DOHH2 (cell line): ENCODE data around the gene ZSCAN10.
"Not testable (repeated sequence)": the region's sequence is repeated elsewhere in the genome, so short reads cannot be mapped to it uniquely, and the experiment has no call there.

ENCODE experiments used
- H3F3A ChIP-seq: fragments of 200-600 bp; sonication (generic), shearing (Covaris generic); 2 replicates; pipeline ENCODE4 v1.6.0; 2016; ENCODE audit warnings: antibody characterized with exemption, mild to moderate bottlenecking; ENCODE audit not compliant: control insufficient read depth, insufficient read depth
- H3K27ac ChIP-seq: fragments of 200-600 bp; sonication (generic); 2 replicates; pipeline ENCODE4 v1.5.1; 2014; ENCODE audit warnings: low read depth, mild to moderate bottlenecking, low read length, moderate library complexity
- H3K27me3 ChIP-seq: fragments of 200-600 bp; sonication (generic); 2 replicates; pipeline ENCODE4 v1.6.1; 2014; ENCODE audit warnings: mild to moderate bottlenecking, low read length, mixed read lengths; ENCODE audit not compliant: control insufficient read depth
- H3K36me3 ChIP-seq: fragments of 200-600 bp; sonication (generic); 2 replicates; pipeline ENCODE4 v1.6.1; 2014; ENCODE audit warnings: mild to moderate bottlenecking, low read length, moderate library complexity, mixed read lengths; ENCODE audit not compliant: control insufficient read depth
- H3K4me1 ChIP-seq: fragments of 200-600 bp; sonication (generic); 2 replicates; pipeline ENCODE4 v1.6.1; 2014; ENCODE audit warnings: mild to moderate bottlenecking, low read length, mixed read lengths; ENCODE audit not compliant: control insufficient read depth
- H3K4me2 ChIP-seq: fragments of 200-600 bp; sonication (generic); 2 replicates; pipeline ENCODE4 v1.6.0; 2014; ENCODE audit warnings: mild to moderate bottlenecking, low read length, moderate library complexity
- H3K4me3 ChIP-seq: fragments of 200-600 bp; sonication (generic); 2 replicates; pipeline ENCODE4 v1.5.1; 2014; ENCODE audit warnings: mild to moderate bottlenecking, low read length, mixed read lengths
- H3K79me2 ChIP-seq: fragments of 200-600 bp; sonication (generic); 2 replicates; pipeline ENCODE4 v1.6.1; 2014; ENCODE audit warnings: mild to moderate bottlenecking, low read length, mixed read lengths; ENCODE audit not compliant: control insufficient read depth
- H3K9me2 ChIP-seq: fragments of 200-600 bp; sonication (generic); replicated peaks from 2 replicates; pipeline ENCODE4 v1.6.1; 2014; ENCODE audit warnings: mild to moderate bottlenecking, low read length, mixed read lengths; ENCODE audit not compliant: control insufficient read depth
- H3K9me3 ChIP-seq: fragments of 200-600 bp; sonication (generic); 2 replicates; pipeline ENCODE4 v1.6.1; 2014; ENCODE audit warnings: antibody characterized with exemption, low read length, mixed read lengths; ENCODE audit not compliant: control insufficient read depth, insufficient read depth
- H4K20me1 ChIP-seq: fragments of 200-600 bp; sonication (generic); 2 replicates; pipeline ENCODE4 v1.6.0; 2014; ENCODE audit warnings: low read depth, mild to moderate bottlenecking, antibody characterized with exemption, low read length, moderate library complexity; ENCODE audit not compliant: control insufficient read depth, insufficient read depth
- CTCF ChIP-seq: fragments of 200-600 bp; sonication (generic); IDR thresholded peaks from one replicate; pipeline ENCODE4 v1.5.1; 2014; ENCODE audit warnings: antibody characterized with exemption, mild to moderate bottlenecking, low read depth, low read length; ENCODE audit not compliant: poor library complexity, severe bottlenecking
- EZH2phosphoT487 ChIP-seq: fragments of 200-600 bp; sonication (generic); IDR thresholded peaks from 2 replicates; pipeline ENCODE4 v1.6.1; 2017; ENCODE audit warnings: borderline replicate concordance, mild to moderate bottlenecking, antibody characterized with exemption, low read length, moderate library complexity, mixed read lengths

ZSCAN10 gene

DNA sequence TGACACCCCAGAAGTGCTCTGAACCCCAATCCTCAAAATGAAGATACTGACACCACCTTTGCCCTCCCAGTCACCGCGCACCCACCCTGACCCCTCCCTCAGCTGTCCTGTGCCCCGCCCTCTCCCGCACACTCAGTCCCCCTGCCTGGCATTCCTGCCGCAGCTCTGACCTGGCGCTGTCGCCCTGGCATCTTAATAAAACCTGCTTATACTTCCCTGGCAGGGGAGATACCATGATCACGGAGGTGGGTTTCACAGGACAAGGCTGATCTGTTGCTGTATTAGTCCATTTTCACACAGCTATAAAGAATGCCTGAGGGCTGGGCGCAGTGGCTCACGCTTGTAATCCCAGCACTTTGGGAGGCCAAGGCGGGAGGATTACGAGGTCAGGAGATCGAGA lies 17.1 kb downstream of the ZSCAN10 start:
- not testable (repeated sequence) for H3K9me3 ChIP-seq, H3K4me2 ChIP-seq, H3K4me1 ChIP-seq, H3K79me2 ChIP-seq, H3K27ac ChIP-seq, H3K4me3 ChIP-seq, H4K20me1 ChIP-seq, H3K36me3 ChIP-seq, H3K9me2 ChIP-seq, H3F3A ChIP-seq, H3K27me3 ChIP-seq

DNA sequence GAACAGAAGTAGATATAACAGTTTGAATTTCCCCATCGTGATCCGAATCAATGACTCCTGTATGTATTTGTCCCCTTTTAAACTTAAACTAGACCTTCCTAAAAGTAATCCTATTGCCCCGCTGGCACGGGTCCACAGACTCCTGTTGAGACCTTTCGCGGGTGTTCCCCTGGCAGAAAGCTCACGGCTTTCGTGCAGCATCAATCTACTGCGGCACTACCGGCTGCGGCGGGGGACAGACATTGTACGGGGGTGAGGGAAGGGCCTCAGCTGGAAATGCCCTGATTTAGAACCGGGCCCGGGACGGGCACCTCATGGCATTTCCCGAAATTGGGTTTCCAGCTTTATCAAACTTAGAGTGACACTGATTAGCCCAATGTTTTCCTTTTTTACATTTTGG lies 19.1 kb downstream of the ZSCAN10 start:
- Histone ChIP-seq H3K4me3 (no peak overlapping the region), H3K9me3 (no peaks in the 10 kb centered on the region), H4K20me1 (no peaks in the 10 kb centered on the region), H3K9me2 (no peaks in the 10 kb centered on the region), H3K4me1 (peaks cover 23% of the 10 kb centered on the region), H3K79me2 (no peaks in the 10 kb centered on the region), H3F3A (no peaks in the 10 kb centered on the region), H3K4me2 (no peak overlapping the region), H3K36me3 (no peaks in the 10 kb centered on the region), H3K27me3 (0 out of 2 replicates have a peak, but pooled peaks cover 3% of the 10 kb centered on the region), H3K27ac (no peak overlapping the region)
- TF ChIP-seq EZH2phosphoT487 (no peak), CTCF (no peak)

DNA sequence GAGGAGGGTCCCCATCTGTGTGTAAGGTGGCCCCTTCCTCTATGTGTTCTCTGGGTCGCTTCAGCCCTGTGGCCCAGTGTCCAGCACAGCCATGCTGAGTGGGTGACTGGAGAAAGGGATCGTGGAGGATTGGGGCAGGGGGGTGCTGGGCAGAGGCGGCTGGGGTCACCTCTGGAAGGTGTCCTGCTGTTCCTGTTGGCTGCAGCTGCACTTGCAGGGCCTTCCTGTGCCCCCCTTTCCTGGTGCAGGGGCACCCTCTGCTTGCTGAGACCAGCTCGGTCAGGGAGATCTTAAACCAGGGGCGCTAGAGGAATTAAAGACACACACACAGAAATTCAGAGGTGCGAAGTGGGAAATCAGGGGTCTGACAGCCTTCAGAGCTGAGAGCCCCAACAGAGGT lies 22.5 kb downstream of the ZSCAN10 start:
- Histone ChIP-seq H3K9me2 (no peaks in the 10 kb centered on the region), H3K4me3 (peak overlapping the region; percentile 19), H3K9me3 (no peaks in the 10 kb centered on the region), H3K4me1 (peaks cover 35% of the 10 kb centered on the region), H3K4me2 (peak overlapping the region; percentile 44), H3K36me3 (no peaks in the 10 kb centered on the region), H3K27ac (peak overlapping the region; percentile 60), H3F3A (no peaks in the 10 kb centered on the region), H3K27me3 (0 out of 2 replicates have a peak, but pooled peaks cover 3% of the 10 kb centered on the region), H4K20me1 (no peaks in the 10 kb centered on the region), H3K79me2 (no peaks in the 10 kb centered on the region)
- TF ChIP-seq CTCF (no peak), EZH2phosphoT487 (no peak)

DNA sequence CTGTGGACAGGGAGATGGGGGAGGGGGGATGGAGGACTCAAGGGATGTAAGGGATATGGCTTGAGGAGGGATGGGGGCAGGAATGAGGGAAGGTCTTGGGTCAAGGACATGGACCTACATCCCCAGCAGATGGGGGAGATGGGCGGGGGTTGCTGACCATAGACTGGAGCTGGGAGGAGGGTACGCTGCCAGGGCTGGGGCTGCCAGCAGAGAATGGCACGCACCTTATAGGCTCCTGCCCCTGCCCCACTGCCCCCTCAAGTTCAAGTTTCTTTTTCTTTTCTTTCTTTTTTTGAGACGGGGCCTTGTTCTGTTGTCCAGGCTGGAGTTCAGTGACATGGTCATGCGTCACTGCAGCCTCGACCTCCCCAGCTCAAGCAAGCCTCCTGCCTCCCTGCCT lies 23.1 kb downstream of the ZSCAN10 start:
- not testable (repeated sequence) for H3K9me3 ChIP-seq, H3K4me3 ChIP-seq, H3K27me3 ChIP-seq, H3K79me2 ChIP-seq, H3K9me2 ChIP-seq, H3K36me3 ChIP-seq, H3F3A ChIP-seq, H4K20me1 ChIP-seq
- peaks cover 35% of the 10 kb centered on the region for H3K4me1 ChIP-seq
- H3K27ac ChIP-seq, result peak overlapping the region; percentile 60
- peak overlapping the region; percentile 44 for H3K4me2 ChIP-seq
